Liver (tissue), 3 donors: ENCODE data around the gene MARK3.

ENCODE experiments used
- EGR1 ChIP-seq, 2 donors: IDR thresholded peaks; 2 replicates each; pipeline ENCODE4 v1.6.1; 2016 to 2018; ENCODE audit warnings: antibody characterized with exemption in 2 of 2, low read depth in 2 of 2
- RAD21 ChIP-seq, 2 donors: IDR thresholded peaks; 2 replicates each; pipeline ENCODE4 v1.6.1; 2016; ENCODE audit warnings: antibody characterized with exemption in 2 of 2, mild to moderate bottlenecking in 2 of 2
- SP1 ChIP-seq: IDR thresholded peaks from 2 replicates; pipeline ENCODE4 v1.6.1; 2018; ENCODE audit warnings: antibody characterized with exemption, mild to moderate bottlenecking
- TAF1 ChIP-seq: conservative IDR thresholded peaks from 2 replicates; pipeline ENCODE4 v1.6.1; 2016; ENCODE audit warnings: antibody characterized with exemption, mild to moderate bottlenecking
- YY1 ChIP-seq: IDR thresholded peaks from 2 replicates; pipeline ENCODE4 v1.6.1; 2016; ENCODE audit warnings: antibody characterized with exemption, mild to moderate bottlenecking
- TF ChIP-seq, protein P1 (sequence below): fragments of 150-350 bp; IDR thresholded peaks from 2 replicates; pipeline ENCODE4 v1.5.1; 2017; ENCODE audit warnings: improper control_type of control experiment, low read depth, low read length; ENCODE audit not compliant: missing input control
- TF ChIP-seq, protein P2 (sequence below): IDR thresholded peaks from 2 replicates; pipeline ENCODE4 v1.6.1; 2016; ENCODE audit warnings: antibody characterized with exemption, mild to moderate bottlenecking
- TF ChIP-seq, protein P3 (sequence below): IDR thresholded peaks from 2 replicates; pipeline ENCODE4 v1.6.1; 2016; ENCODE audit warnings: antibody characterized with exemption
- donor health status: healthy.
- donor health status: healthy.

DNA sequence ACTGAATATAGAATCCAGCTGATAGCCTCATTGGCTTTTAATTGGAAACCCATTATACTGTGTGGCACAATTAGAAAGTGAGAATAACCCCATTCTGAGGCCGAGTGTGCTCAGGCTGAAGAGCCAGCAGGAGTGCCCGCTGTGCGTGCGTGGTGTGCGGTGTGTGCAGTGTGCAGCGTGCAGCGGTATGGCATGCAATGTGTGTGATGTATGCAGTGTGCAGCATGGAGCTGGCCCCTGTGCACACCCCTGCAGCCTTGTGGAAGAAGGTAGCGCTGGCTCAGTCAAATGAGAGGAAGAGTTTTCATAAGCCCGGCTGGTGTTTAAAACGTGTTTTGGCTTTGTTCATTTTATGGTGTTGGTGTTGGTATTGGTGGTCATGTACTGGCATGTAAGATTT, 114.5 kb downstream of the MARK3 start:
- TF ChIP-seq, protein P1, sequence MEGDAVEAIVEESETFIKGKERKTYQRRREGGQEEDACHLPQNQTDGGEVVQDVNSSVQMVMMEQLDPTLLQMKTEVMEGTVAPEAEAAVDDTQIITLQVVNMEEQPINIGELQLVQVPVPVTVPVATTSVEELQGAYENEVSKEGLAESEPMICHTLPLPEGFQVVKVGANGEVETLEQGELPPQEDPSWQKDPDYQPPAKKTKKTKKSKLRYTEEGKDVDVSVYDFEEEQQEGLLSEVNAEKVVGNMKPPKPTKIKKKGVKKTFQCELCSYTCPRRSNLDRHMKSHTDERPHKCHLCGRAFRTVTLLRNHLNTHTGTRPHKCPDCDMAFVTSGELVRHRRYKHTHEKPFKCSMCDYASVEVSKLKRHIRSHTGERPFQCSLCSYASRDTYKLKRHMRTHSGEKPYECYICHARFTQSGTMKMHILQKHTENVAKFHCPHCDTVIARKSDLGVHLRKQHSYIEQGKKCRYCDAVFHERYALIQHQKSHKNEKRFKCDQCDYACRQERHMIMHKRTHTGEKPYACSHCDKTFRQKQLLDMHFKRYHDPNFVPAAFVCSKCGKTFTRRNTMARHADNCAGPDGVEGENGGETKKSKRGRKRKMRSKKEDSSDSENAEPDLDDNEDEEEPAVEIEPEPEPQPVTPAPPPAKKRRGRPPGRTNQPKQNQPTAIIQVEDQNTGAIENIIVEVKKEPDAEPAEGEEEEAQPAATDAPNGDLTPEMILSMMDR = no peak
- TF ChIP-seq SP1 (no peak), TAF1 (no peak), EGR1 (IDR thresholded peaks at IDR 0.05; ENCODE audit: low read depth in 2 of 2) (no peak), RAD21 (IDR thresholded peaks at IDR 0.05) (no peak), YY1 (no peak)
- TF ChIP-seq, protein P2, sequence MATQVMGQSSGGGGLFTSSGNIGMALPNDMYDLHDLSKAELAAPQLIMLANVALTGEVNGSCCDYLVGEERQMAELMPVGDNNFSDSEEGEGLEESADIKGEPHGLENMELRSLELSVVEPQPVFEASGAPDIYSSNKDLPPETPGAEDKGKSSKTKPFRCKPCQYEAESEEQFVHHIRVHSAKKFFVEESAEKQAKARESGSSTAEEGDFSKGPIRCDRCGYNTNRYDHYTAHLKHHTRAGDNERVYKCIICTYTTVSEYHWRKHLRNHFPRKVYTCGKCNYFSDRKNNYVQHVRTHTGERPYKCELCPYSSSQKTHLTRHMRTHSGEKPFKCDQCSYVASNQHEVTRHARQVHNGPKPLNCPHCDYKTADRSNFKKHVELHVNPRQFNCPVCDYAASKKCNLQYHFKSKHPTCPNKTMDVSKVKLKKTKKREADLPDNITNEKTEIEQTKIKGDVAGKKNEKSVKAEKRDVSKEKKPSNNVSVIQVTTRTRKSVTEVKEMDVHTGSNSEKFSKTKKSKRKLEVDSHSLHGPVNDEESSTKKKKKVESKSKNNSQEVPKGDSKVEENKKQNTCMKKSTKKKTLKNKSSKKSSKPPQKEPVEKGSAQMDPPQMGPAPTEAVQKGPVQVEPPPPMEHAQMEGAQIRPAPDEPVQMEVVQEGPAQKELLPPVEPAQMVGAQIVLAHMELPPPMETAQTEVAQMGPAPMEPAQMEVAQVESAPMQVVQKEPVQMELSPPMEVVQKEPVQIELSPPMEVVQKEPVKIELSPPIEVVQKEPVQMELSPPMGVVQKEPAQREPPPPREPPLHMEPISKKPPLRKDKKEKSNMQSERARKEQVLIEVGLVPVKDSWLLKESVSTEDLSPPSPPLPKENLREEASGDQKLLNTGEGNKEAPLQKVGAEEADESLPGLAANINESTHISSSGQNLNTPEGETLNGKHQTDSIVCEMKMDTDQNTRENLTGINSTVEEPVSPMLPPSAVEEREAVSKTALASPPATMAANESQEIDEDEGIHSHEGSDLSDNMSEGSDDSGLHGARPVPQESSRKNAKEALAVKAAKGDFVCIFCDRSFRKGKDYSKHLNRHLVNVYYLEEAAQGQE = no peak
- TF ChIP-seq, protein P3, sequence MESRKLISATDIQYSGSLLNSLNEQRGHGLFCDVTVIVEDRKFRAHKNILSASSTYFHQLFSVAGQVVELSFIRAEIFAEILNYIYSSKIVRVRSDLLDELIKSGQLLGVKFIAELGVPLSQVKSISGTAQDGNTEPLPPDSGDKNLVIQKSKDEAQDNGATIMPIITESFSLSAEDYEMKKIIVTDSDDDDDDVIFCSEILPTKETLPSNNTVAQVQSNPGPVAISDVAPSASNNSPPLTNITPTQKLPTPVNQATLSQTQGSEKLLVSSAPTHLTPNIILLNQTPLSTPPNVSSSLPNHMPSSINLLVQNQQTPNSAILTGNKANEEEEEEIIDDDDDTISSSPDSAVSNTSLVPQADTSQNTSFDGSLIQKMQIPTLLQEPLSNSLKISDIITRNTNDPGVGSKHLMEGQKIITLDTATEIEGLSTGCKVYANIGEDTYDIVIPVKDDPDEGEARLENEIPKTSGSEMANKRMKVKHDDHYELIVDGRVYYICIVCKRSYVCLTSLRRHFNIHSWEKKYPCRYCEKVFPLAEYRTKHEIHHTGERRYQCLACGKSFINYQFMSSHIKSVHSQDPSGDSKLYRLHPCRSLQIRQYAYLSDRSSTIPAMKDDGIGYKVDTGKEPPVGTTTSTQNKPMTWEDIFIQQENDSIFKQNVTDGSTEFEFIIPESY = no peak
